Activated T-helper 1 cell treated with Interleukin-2 at 50 U/mL for 16 hours (primary cell): ENCODE measurements around the gene WDR59.
"Not testable (repeated sequence)": the region's sequence is repeated elsewhere in the genome, so short reads cannot be mapped to it uniquely, and the experiment has no call there.

Experiments used
- DNase-seq: peaks from one replicate; pipeline ENCODE4 v3.0.0-alpha.2; 2020; ENCODE audit warnings: low read depth

Gene WDR59

GRCh38 chr16:74984529-74985296 is at the start of gene WDR59:
WDR59 (minus strand) TSS chr16:74985123; CDS start chr16:74985017, 106 bp downstream.
- peak; percentile 96 for DNase-seq

- no peak for DNase-seq
These were observed 47.7 kb upstream of the WDR59 start for GRCh38 chr16:75032655-75033054.

- DNase-seq = no peak
These were observed 44.9 kb upstream of the WDR59 start for GRCh38 chr16:75029854-75030253.

GRCh38 chr16:75028544-75029135 is 43.7 kb upstream of the WDR59 start:
- DNase-seq = no peak

GRCh38 chr16:75027520-75028300 is 42.8 kb upstream of the WDR59 start:
- no peak for DNase-seq

- DNase-seq = no peak
These were observed 42.0 kb upstream of the WDR59 start for GRCh38 chr16:75026892-75027391.

- DNase-seq = not testable (repeated sequence)
These were observed 41.4 kb upstream of the WDR59 start for GRCh38 chr16:75026239-75026891.

GRCh38 chr16:75025761-75026160 is 40.8 kb upstream of the WDR59 start:
- no peak for DNase-seq

GRCh38 chr16:75024594-75024993 is 39.7 kb upstream of the WDR59 start:
- no peak for DNase-seq

- DNase-seq = no peak
These were observed 39.3 kb upstream of the WDR59 start for GRCh38 chr16:75024182-75024581.

- DNase-seq = no peak
These were observed 38.1 kb upstream of the WDR59 start for GRCh38 chr16:75023009-75023408.

GRCh38 chr16:75022567-75022966 is 37.6 kb upstream of the WDR59 start:
- DNase-seq = no peak

GRCh38 chr16:75021410-75021809 is 36.5 kb upstream of the WDR59 start:
- no peak for DNase-seq

- DNase-seq = no peak
These were observed 34.7 kb upstream of the WDR59 start for GRCh38 chr16:75019586-75019985.

- no peak for DNase-seq
These were observed 34.1 kb upstream of the WDR59 start for GRCh38 chr16:75019007-75019406.

GRCh38 chr16:75017670-75018525 is 33.0 kb upstream of the WDR59 start:
- no peak for DNase-seq

GRCh38 chr16:75016451-75017081 is 31.6 kb upstream of the WDR59 start:
- DNase-seq = not testable (repeated sequence)

GRCh38 chr16:75014318-75014717 is 29.4 kb upstream of the WDR59 start:
- no peak for DNase-seq

- not testable (repeated sequence) for DNase-seq
These were observed 28.2 kb upstream of the WDR59 start for GRCh38 chr16:75013123-75013522.

GRCh38 chr16:75012380-75013081 is 27.6 kb upstream of the WDR59 start:
- no peak for DNase-seq
